ENCODE measurements around the gene USF2. TPM values are rescaled to one million over a fixed set of nuclear protein-coding genes. Genes with fewer than 3 reads are reported as not detected.

The USF2 gene
- total RNA-seq, 4 donors from 2014 or later, result 42.4 to 121 (median 99.2) TPM

GRCh38 chr19:35248310-35249145, 20.2 kb upstream of the USF2 start, which contains the start of gene LSR:
TSS of gene LSR (plus strand) at chr19:35249002. CDS start at chr19:35249023, 21 bp downstream.
- TF ChIP-seq CTCF (IDR thresholded peaks at IDR 0.05; ENCODE audit: low read depth), result no peak

GRCh38 chr19:35249146-35249847, 19.5 kb upstream of the USF2 start:
- TF ChIP-seq CTCF (IDR thresholded peaks at IDR 0.05; ENCODE audit: low read depth), result no peak

GRCh38 chr19:35249848-35250711, 18.7 kb upstream of the USF2 start:
- TF ChIP-seq CTCF (IDR thresholded peaks at IDR 0.05; ENCODE audit: low read depth), result no peak

GRCh38 chr19:35251456-35251855, 17.3 kb upstream of the USF2 start:
- TF ChIP-seq CTCF (IDR thresholded peaks at IDR 0.05; ENCODE audit: low read depth), result no peak

GRCh38 chr19:35253316-35254286, 15.2 kb upstream of the USF2 start:
- no peak for TF ChIP-seq CTCF (IDR thresholded peaks at IDR 0.05; ENCODE audit: low read depth)
